Middle frontal gyrus (tissue), 1 donor: Measurements from ENCODE around the gene KNDC1.

ENCODE experiments used
- DNase-seq: peaks from one replicate; pipeline ENCODE4 v3.0.0-alpha.2; 2015; ENCODE audit warnings: low spot score; ENCODE audit errors: extremely low spot score

Gene KNDC1

GRCh38 chr10:133160826-133161471, 930 bp downstream of the KNDC1 start:
- DNase-seq: no peak

- no peak for DNase-seq
Measured at GRCh38 chr10:133161486-133162109, 1.6 kb downstream of the KNDC1 start.

GRCh38 chr10:133162178-133162909, 2.3 kb downstream of the KNDC1 start:
- peak; percentile 71 for DNase-seq

GRCh38 chr10:133162910-133163856, 3.2 kb downstream of the KNDC1 start:
- no peak for DNase-seq

GRCh38 chr10:133163889-133164815, 4.1 kb downstream of the KNDC1 start:
- DNase-seq: no peak

- no peak for DNase-seq
Measured at GRCh38 chr10:133164816-133165555, 5.0 kb downstream of the KNDC1 start.

- no peak for DNase-seq
Measured at GRCh38 chr10:133165556-133166503, 5.8 kb downstream of the KNDC1 start.

- DNase-seq: no peak
Measured at GRCh38 chr10:133166504-133166827, 6.4 kb downstream of the KNDC1 start.

GRCh38 chr10:133166828-133167692, 7.0 kb downstream of the KNDC1 start:
- DNase-seq: no peak

GRCh38 chr10:133167693-133168616, 7.9 kb downstream of the KNDC1 start:
- no peak for DNase-seq

- no peak for DNase-seq
Measured at GRCh38 chr10:133168617-133169031, 8.6 kb downstream of the KNDC1 start.

- no peak for DNase-seq
Measured at GRCh38 chr10:133169173-133169947, 9.3 kb downstream of the KNDC1 start.

GRCh38 chr10:133170092-133170491, 10.1 kb downstream of the KNDC1 start:
- DNase-seq: no peak

GRCh38 chr10:133173860-133174640, 14.0 kb downstream of the KNDC1 start:
- no peak for DNase-seq

- no peak for DNase-seq
Measured at GRCh38 chr10:133174689-133175263, 14.8 kb downstream of the KNDC1 start.
